ENCODE measurements around the gene AP3B1.
A peak's percentile ranks its signal among the peaks of the same experiment; 100 is the strongest.

The AP3B1 gene

GRCh38 chr5:78002690-78003089, 291.8 kb downstream of the AP3B1 start:
- no peak for DNase-seq

GRCh38 chr5:78001197-78001596, 293.3 kb downstream of the AP3B1 start:
- DNase-seq = no peak

GRCh38 chr5:78000191-78000590, 294.3 kb downstream of the AP3B1 start:
- DNase-seq = no peak

- DNase-seq = no peak
Observed at GRCh38 chr5:77999399-77999798, 295.1 kb downstream of the AP3B1 start.

GRCh38 chr5:77996943-77997342, 297.6 kb downstream of the AP3B1 start:
- DNase-seq = no peak

GRCh38 chr5:77995793-77996409, 298.6 kb downstream of the AP3B1 start:
- no peak for DNase-seq

GRCh38 chr5:77994943-77995342, 299.6 kb downstream of the AP3B1 start:
- no peak for DNase-seq

- no peak for DNase-seq
Observed at GRCh38 chr5:77993855-77994318, 300.6 kb downstream of the AP3B1 start.

- DNase-seq = no peak
Observed at GRCh38 chr5:77993141-77993854, 301.2 kb downstream of the AP3B1 start.

- DNase-seq = no peak
Observed at GRCh38 chr5:77991084-77991483, 303.4 kb downstream of the AP3B1 start.

GRCh38 chr5:77990020-77990419, 304.5 kb downstream of the AP3B1 start:
- no peak for DNase-seq

- DNase-seq = no peak
Observed at GRCh38 chr5:77987988-77988387, 306.5 kb downstream of the AP3B1 start.

GRCh38 chr5:77987331-77987730, 307.2 kb downstream of the AP3B1 start:
- no peak for DNase-seq

GRCh38 chr5:77986261-77986660, 308.2 kb downstream of the AP3B1 start:
- DNase-seq = no peak

GRCh38 chr5:77985247-77985646, 309.3 kb downstream of the AP3B1 start:
- DNase-seq = no peak

GRCh38 chr5:77984587-77984986, 309.9 kb downstream of the AP3B1 start:
- peak; percentile 62 for DNase-seq

- no peak for DNase-seq
Observed at GRCh38 chr5:77983482-77984199, 310.9 kb downstream of the AP3B1 start.

GRCh38 chr5:77981820-77982219, 312.7 kb downstream of the AP3B1 start:
- no peak for DNase-seq

GRCh38 chr5:77974576-77974975, 319.9 kb downstream of the AP3B1 start:
- DNase-seq = no peak

- peak; percentile 46 for DNase-seq
Observed at GRCh38 chr5:77973253-77973609, 321.3 kb downstream of the AP3B1 start.

GRCh38 chr5:77972469-77973252, 321.8 kb downstream of the AP3B1 start:
- peak; percentile 60 for DNase-seq

GRCh38 chr5:77971776-77972468, 322.6 kb downstream of the AP3B1 start:
- peak; percentile 49 for DNase-seq

All from right kidney (tissue), 1 donor.